NCI-H146 (cell line): ENCODE data around the gene IL36RN.

Source experiments
- DNase-seq: peaks from one replicate; lab custom pipeline; 2025; lab: John Stamatoyannopoulos, UW

Gene IL36RN

GRCh38 chr2:113102133-113102532 is 43.1 kb downstream of the IL36RN start:
- DNase-seq = no peak

- DNase-seq = no peak
Observed at GRCh38 chr2:113103277-113103676, 44.3 kb downstream of the IL36RN start.

- DNase-seq = no peak
Observed at GRCh38 chr2:113104054-113104611, 45.1 kb downstream of the IL36RN start.

- DNase-seq = no peak
Observed at GRCh38 chr2:113105047-113105785, 46.2 kb downstream of the IL36RN start.

GRCh38 chr2:113111121-113111520 is 52.1 kb downstream of the IL36RN start:
- DNase-seq = no peak

- no peak for DNase-seq
Observed at GRCh38 chr2:113111823-113112287, 52.9 kb downstream of the IL36RN start.

- DNase-seq = no peak
Observed at GRCh38 chr2:113112441-113112840, 53.4 kb downstream of the IL36RN start.

GRCh38 chr2:113112871-113113270 is 53.9 kb downstream of the IL36RN start:
- DNase-seq = no peak

GRCh38 chr2:113113807-113114206 is 54.8 kb downstream of the IL36RN start:
- no peak for DNase-seq
